Spinal cord (tissue), 10 donors: ENCODE results near the gene ZNF511. TPM values are rescaled to one million over a fixed set of nuclear protein-coding genes. Genes with fewer than 3 reads are reported as not detected.

Experiments
- DNase-seq, 6 donors: peaks; one replicate each; pipeline versions ENCODE4 v3.0.0 to v3.0.0-alpha.2; 2013 to 2015; ENCODE audit warnings: low spot score in 6 of 6, low read depth in 4 of 6
- H3K27ac ChIP-seq: one replicate; pipeline ENCODE4 v1.5.1; 2013; ENCODE audit warnings: low read depth, low read length, control low read depth
- H3K27me3 ChIP-seq: one replicate; pipeline ENCODE4 v1.6.1; 2013; ENCODE audit warnings: low read length; ENCODE audit not compliant: control insufficient read depth, insufficient read depth
- H3K36me3 ChIP-seq: one replicate; pipeline ENCODE4 v1.6.1; 2013; ENCODE audit warnings: low read length; ENCODE audit not compliant: control insufficient read depth, insufficient read depth
- H3K4me1 ChIP-seq: one replicate; pipeline ENCODE4 v1.6.1; 2013; ENCODE audit warnings: low read length; ENCODE audit not compliant: control insufficient read depth, insufficient read depth
- H3K4me3 ChIP-seq: one replicate; pipeline ENCODE4 v1.5.1; 2013; ENCODE audit warnings: low read depth, low read length, control low read depth
- H3K9me3 ChIP-seq: one replicate; pipeline ENCODE4 v1.6.1; 2013; ENCODE audit warnings: low read length; ENCODE audit not compliant: control insufficient read depth, insufficient read depth
- WGBS: methylation state at CpG from one replicate; pipeline ENCODE4 v1.1.5; 2013; ENCODE audit warnings: missing lambda C conversion rate; ENCODE audit not compliant: insufficient coverage; 5-methylcytosine and 5-hydroxymethylcytosine counted together
- polyA plus RNA-seq, 2 donors: library from polyadenylated mRNA; unstranded; fragments of 120-200 nt; gene quantifications; one replicate each; pipeline ENCODE4 v1.2.1, GENCODE V29; 2013; ENCODE audit not compliant: insufficient read length in 2 of 2
- total RNA-seq, 2 donors: library from RNA; depleted of rRNA in 1 of 2; stranded (reverse); fragments of 120-200 nt in 1 of 2; fragments of >200 nt in 1 of 2; gene quantifications; one replicate each; pipeline versions ENCODE4 v1.2.3 to v1.2.4, GENCODE V29; 2013 to 2014
- donor health status: healthy.

Gene ZNF511
- total and polyA plus RNA-seq, 4 donors = 9.4 to 25.8 (median 22.1) TPM

DNA sequence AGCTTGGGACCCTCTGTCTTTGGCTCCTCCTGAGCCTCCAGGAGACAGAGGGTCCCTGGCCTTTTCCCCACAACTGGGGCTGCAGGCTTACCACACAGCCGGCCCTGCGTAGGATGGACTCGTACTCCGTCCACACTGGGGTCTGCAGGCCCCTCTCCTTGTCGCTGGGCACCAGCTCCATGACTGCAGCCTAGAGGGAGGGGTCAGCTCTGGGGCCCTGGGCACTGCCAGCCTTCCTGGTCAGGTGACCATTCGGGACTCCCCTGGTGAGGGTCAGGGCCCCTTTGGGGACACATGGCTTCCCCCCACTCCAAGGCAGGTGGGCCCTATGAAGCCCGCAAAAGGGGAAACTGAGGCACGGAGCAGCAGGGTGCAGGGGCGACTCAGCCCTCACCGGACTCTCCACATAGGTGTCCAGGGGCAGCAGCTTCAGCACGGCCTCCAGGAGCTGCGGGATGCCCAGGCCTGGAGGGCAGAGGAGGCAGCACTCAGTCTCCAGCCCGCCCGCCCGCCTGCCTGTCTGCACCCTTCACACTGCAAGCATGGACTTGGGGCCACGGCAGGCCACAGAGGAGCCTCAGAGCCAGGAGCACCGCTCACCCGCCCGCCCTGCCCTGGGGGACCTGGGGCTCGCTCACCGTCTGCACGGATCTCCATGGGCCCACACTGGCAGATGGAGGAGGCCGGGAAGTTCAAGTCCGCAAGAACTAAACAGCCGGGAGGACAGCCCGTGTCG, 48.0 kb downstream of the ZNF511 start:
- Histone ChIP-seq H3K9me3 (no peaks in the 10 kb centered on the region), H3K4me1 (peaks cover 27% of the 10 kb centered on the region), H3K27me3 (peaks cover 2% of the 10 kb centered on the region), H3K27ac (no peak overlapping the region), H3K36me3 (peaks cover 28% of the 10 kb centered on the region), H3K4me3 (peak overlapping the region; percentile 35)
- DNase-seq = no peak
- 49% methylated on average over 27 of the region's 27 CpGs for WGBS

- peak in 2 of 6 donors; percentile 40 to 75 for DNase-seq
- Histone ChIP-seq H3K4me3 (peak within 1 kb of the TSS; percentile 35), H3K27ac (no peak within 1 kb of the TSS)
These were observed 48.8 kb downstream of the ZNF511 start, which contains the start of gene FUOM for GRCh38 chr10:133357285-133358161. Gene FUOM, minus strand, starts transcription at chr10:133358019. Its CDS starts 12 bp downstream, at chr10:133358007.

DNA sequence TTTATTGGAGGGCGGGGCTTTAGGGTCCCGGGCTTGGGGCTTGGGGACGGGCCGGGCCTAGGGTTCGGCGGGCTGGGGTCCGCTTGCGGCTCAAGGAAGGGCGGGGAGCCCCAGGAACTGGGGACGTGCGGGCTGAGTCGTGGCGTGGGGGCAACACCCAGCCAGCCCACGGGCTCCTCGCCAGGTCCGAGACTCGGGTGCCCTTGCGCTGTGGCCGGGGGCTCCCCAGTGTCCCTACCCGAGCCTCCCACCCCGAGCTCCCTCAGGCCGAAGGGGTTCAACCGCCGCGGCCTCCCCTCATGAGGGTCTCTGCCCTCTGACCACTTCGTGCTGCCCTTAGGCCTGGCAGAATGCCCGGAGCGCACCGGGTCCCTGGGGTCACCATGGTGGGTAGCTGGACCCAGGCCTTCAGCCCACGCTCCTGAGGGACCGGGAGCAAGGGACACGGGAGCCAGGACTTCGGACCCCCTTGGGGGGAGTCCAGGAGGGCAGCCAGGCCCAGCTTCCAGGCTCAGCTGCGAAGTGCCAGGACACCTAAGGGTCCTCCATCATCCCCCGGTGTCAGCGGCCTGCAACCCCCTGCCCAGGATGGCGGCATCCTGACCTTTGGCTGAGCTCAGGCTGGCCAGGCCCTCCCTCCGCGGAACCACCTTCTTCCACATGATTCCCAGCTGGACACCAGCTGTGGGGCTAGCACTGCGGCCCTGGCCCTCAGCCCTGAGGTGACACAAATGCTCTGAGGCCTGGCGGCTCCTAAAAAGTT, 49.6 kb downstream of the ZNF511 start:
- 76% methylated on average over 40 of the region's 41 CpGs for WGBS

More at GRCh38 chr10:133357285-133358161, 48.8 kb downstream of the ZNF511 start, which contains the start of gene FUOM:
- Histone ChIP-seq H3K36me3 (peaks cover 36% of the 10 kb centered on the region), H3K27me3 (peaks cover 2% of the 10 kb centered on the region), H3K4me1 (peaks cover 27% of the 10 kb centered on the region), H3K9me3 (no peaks in the 10 kb centered on the region)
- WGBS = under 1% methylated on average over 58 of the region's 83 CpGs

GRCh38 chr10:133358925-133359310, 50.2 kb downstream of the ZNF511 start:
- WGBS = 83% methylated on average over 9 of the region's 11 CpGs
- H3K9me3 ChIP-seq = no peaks in the 10 kb centered on the region
- peaks cover 48% of the 10 kb centered on the region for H3K36me3 ChIP-seq
- H3K4me3 ChIP-seq = no peak overlapping the region
- no peak for DNase-seq
- no peak overlapping the region for H3K27ac ChIP-seq
- peaks cover 2% of the 10 kb centered on the region for H3K27me3 ChIP-seq
- H3K4me1 ChIP-seq = peaks cover 27% of the 10 kb centered on the region

More for the DNA sequence above, 49.6 kb downstream of the ZNF511 start:
- no peaks in the 10 kb centered on the region for H3K9me3 ChIP-seq
- H3K27me3 ChIP-seq = peaks cover 2% of the 10 kb centered on the region
- DNase-seq = no peak
- peaks cover 27% of the 10 kb centered on the region for H3K4me1 ChIP-seq
- H3K27ac ChIP-seq = no peak overlapping the region
- H3K36me3 ChIP-seq = peaks cover 44% of the 10 kb centered on the region
- H3K4me3 ChIP-seq = no peak overlapping the region

GRCh38 chr10:133359554-133359971, 50.8 kb downstream of the ZNF511 start:
- peak in 1 of 6 donors; percentile 29 for DNase-seq
- peaks cover 27% of the 10 kb centered on the region for H3K4me1 ChIP-seq
- no peak overlapping the region for H3K27ac ChIP-seq
- no peak overlapping the region for H3K4me3 ChIP-seq
- WGBS = 41% methylated on average over 5 of the region's 6 CpGs
- H3K36me3 ChIP-seq = peaks cover 48% of the 10 kb centered on the region
- H3K9me3 ChIP-seq = no peaks in the 10 kb centered on the region
- peaks cover 2% of the 10 kb centered on the region for H3K27me3 ChIP-seq

- no peak for DNase-seq
- no peaks in the 10 kb centered on the region for H3K9me3 ChIP-seq
- H3K4me1 ChIP-seq = peaks cover 25% of the 10 kb centered on the region
- no peak overlapping the region for H3K4me3 ChIP-seq
- H3K36me3 ChIP-seq = peaks cover 48% of the 10 kb centered on the region
- peaks cover 2% of the 10 kb centered on the region for H3K27me3 ChIP-seq
- WGBS = 91% methylated on average over 17 of the region's 17 CpGs
- no peak overlapping the region for H3K27ac ChIP-seq
These were observed 51.4 kb downstream of the ZNF511 start for GRCh38 chr10:133359972-133360610.

- no peak for DNase-seq
- Histone ChIP-seq H3K36me3 (peaks cover 50% of the 10 kb centered on the region), H3K4me3 (no peak overlapping the region), H3K9me3 (no peaks in the 10 kb centered on the region), H3K27ac (no peak overlapping the region), H3K4me1 (peaks cover 16% of the 10 kb centered on the region), H3K27me3 (peaks cover 2% of the 10 kb centered on the region)
- WGBS = 90% methylated on average over 4 of the region's 5 CpGs
These were observed 52.5 kb downstream of the ZNF511 start for GRCh38 chr10:133361227-133361626.

GRCh38 chr10:133361773-133362441, 53.2 kb downstream of the ZNF511 start:
- DNase-seq = no peak
- no peak overlapping the region for H3K4me3 ChIP-seq
- peaks cover 10% of the 10 kb centered on the region for H3K4me1 ChIP-seq
- H3K27ac ChIP-seq = no peak overlapping the region
- no peaks in the 10 kb centered on the region for H3K9me3 ChIP-seq
- 79% methylated on average over 18 of the region's 18 CpGs for WGBS
- H3K27me3 ChIP-seq = no peaks in the 10 kb centered on the region
- H3K36me3 ChIP-seq = peaks cover 57% of the 10 kb centered on the region
